RWPE2 (cell line): Measurements from ENCODE around the gene PTGDS.
A peak's percentile ranks its signal among the peaks of the same experiment; 100 is the strongest.

Experiments used
- ATAC-seq: fragments of 200-7000 bp; cut with Tn5 transposase; 3 replicates; pipeline ENCODE4 v1.9.1; 2021; ENCODE audit warnings: low read depth
- DNase-seq: peaks from one replicate; pipeline ENCODE4 v3.0.0-alpha.2; 2020; ENCODE audit warnings: low spot score
- H3K27ac ChIP-seq: fragments of 450-650 bp; 2 replicates; pipeline ENCODE4 v1.5.1; 2017; ENCODE audit warnings: mild to moderate bottlenecking; ENCODE audit not compliant: poor library complexity, severe bottlenecking
- H3K27me3 ChIP-seq: fragments of 250-450 bp; sonication (Bioruptor Pico); 2 replicates; pipeline ENCODE4 v1.5.1; 2021; ENCODE audit warnings: mild to moderate bottlenecking, moderate library complexity; ENCODE audit not compliant: insufficient read depth, poor library complexity, severe bottlenecking
- H3K36me3 ChIP-seq: fragments of 250-450 bp; sonication (Bioruptor Pico); 2 replicates; pipeline ENCODE4 v1.5.1; 2020; ENCODE audit warnings: low read depth, mild to moderate bottlenecking, moderate library complexity
- H3K4me1 ChIP-seq: fragments of 250-450 bp; sonication (Bioruptor Pico); 2 replicates; pipeline ENCODE4 v1.5.1; 2021; ENCODE audit warnings: mild to moderate bottlenecking, moderate library complexity; ENCODE audit not compliant: insufficient read depth, poor library complexity, severe bottlenecking
- H3K4me3 ChIP-seq: fragments of 250-450 bp; sonication (Bioruptor Pico); 2 replicates; pipeline ENCODE4 v1.5.1; 2021; ENCODE audit warnings: mild to moderate bottlenecking, moderate library complexity; ENCODE audit not compliant: severe bottlenecking
- H3K9me3 ChIP-seq: fragments of 250-450 bp; sonication (Bioruptor Pico); 2 replicates; pipeline ENCODE4 v1.5.1; 2021; ENCODE audit warnings: mild to moderate bottlenecking, moderate library complexity; ENCODE audit not compliant: severe bottlenecking
- TF ChIP-seq, protein P1 (sequence below): fragments of 450-650 bp; IDR thresholded peaks from one replicate; pipeline ENCODE4 v1.5.1; 2017; ENCODE audit warnings: mild to moderate bottlenecking, moderate library complexity; ENCODE audit not compliant: poor library complexity, severe bottlenecking

Gene PTGDS

DNA sequence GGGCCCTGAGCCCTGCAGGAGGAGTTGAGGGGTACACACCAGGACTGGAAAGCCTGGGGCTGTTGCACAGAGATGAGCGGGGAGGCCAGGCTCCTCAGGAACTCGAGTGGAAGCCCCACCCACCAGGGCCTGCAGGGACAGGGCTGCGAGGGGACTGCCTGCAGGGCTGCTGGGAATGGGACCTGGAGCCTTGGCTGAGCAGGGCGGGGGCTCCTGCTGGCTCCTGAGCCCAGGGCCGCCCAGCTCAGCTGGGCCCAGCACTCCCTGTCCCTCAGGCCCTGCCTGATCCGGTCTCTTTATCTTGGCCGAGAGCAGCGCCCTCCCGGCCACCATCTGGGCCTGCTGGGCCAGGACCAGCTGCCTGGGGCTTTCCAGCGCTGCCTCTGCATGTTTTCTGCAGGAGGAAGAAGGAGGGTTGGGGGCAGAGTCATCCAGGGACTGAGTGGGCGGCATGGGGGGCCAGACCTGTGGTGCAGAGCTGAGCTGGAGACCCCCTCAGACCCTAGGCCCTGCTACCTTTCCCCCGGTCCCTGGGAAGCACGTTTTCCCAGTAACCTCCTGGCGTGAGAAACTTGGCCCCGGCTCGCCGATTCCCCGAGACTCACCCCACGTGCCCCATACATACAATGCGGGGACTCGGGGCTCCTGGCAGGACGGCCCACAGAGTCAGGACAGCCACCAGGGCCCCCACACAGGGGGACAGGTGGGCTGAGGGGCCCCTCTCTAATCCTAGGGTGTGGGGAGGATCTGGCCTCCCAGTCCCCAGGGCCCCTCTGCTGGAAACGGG lies 15.8 kb upstream of the PTGDS start:
- DNase-seq, result no peak
- H3K4me3 ChIP-seq, result no peak overlapping the region
- H3K9me3 ChIP-seq, result no peaks in the 10 kb centered on the region
- ATAC-seq, result peak; percentile 17; the same call in 2 of the 3 replicates
- H3K27ac ChIP-seq, result no peak overlapping the region
- no peaks in the 10 kb centered on the region for H3K27me3 ChIP-seq
- H3K4me1 ChIP-seq, result no peaks in the 10 kb centered on the region
- H3K36me3 ChIP-seq, result no peaks in the 10 kb centered on the region
- TF ChIP-seq, protein P1, sequence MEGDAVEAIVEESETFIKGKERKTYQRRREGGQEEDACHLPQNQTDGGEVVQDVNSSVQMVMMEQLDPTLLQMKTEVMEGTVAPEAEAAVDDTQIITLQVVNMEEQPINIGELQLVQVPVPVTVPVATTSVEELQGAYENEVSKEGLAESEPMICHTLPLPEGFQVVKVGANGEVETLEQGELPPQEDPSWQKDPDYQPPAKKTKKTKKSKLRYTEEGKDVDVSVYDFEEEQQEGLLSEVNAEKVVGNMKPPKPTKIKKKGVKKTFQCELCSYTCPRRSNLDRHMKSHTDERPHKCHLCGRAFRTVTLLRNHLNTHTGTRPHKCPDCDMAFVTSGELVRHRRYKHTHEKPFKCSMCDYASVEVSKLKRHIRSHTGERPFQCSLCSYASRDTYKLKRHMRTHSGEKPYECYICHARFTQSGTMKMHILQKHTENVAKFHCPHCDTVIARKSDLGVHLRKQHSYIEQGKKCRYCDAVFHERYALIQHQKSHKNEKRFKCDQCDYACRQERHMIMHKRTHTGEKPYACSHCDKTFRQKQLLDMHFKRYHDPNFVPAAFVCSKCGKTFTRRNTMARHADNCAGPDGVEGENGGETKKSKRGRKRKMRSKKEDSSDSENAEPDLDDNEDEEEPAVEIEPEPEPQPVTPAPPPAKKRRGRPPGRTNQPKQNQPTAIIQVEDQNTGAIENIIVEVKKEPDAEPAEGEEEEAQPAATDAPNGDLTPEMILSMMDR, result no peak

DNA sequence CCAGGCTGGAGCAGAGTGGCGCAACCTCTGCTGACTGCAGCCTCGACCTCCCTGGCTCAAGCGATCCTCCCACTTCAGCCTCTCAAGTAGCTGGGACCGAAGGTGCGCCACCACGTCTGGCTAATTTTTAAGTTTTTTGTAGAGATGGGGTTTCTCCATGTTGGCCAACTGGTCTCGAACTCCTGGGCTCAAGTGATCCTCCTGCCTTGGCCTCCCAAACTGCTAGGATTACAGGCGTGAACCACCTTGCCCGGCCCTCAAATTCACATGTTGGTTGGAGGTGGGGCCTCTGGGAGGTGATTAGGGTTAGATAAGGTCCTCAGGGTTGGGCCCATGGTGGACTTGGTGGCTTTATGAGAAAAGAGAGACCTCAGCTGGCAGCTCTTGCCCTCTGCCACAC lies 15.1 kb upstream of the PTGDS start:
- no peaks in the 10 kb centered on the region for H3K27me3 ChIP-seq
- no peak for DNase-seq
- TF ChIP-seq, protein P1, result no peak
- no peak overlapping the region for H3K27ac ChIP-seq
- H3K4me1 ChIP-seq, result no peaks in the 10 kb centered on the region
- no peak for ATAC-seq
- H3K4me3 ChIP-seq, result no peak overlapping the region
- H3K9me3 ChIP-seq, result no peaks in the 10 kb centered on the region
- H3K36me3 ChIP-seq, result no peaks in the 10 kb centered on the region

DNA sequence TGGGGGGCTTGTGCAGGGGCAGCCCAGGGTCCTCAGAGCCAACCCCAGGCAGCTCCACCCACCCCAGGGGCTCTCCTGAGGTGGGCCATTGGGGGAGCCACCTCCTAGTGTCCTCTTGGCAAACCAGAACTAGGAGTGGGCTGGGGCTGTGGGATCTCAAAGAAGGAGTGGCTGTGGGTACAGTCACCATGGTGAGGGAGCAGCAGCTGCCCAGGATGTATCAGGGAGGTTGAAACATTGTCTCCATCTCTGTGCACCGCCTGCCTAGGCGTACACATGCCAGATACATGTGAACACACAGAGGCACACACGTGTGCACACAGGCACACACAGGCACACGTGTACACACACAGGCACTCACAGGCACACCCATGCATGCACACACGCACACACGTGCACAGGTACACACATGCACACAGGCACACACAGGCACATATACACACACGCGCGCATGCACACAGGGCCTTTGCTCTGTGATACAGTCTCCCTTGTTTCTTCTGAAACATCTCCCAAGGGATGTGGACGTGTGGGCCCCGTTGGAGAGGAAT lies 14.5 kb upstream of the PTGDS start:
- no peaks in the 10 kb centered on the region for H3K9me3 ChIP-seq
- TF ChIP-seq, protein P1, result no peak
- no peaks in the 10 kb centered on the region for H3K4me1 ChIP-seq
- DNase-seq, result no peak
- H3K36me3 ChIP-seq, result no peaks in the 10 kb centered on the region
- H3K27ac ChIP-seq, result no peak overlapping the region
- no peak overlapping the region for H3K4me3 ChIP-seq
- H3K27me3 ChIP-seq, result no peaks in the 10 kb centered on the region
- ATAC-seq, result no peak

DNA sequence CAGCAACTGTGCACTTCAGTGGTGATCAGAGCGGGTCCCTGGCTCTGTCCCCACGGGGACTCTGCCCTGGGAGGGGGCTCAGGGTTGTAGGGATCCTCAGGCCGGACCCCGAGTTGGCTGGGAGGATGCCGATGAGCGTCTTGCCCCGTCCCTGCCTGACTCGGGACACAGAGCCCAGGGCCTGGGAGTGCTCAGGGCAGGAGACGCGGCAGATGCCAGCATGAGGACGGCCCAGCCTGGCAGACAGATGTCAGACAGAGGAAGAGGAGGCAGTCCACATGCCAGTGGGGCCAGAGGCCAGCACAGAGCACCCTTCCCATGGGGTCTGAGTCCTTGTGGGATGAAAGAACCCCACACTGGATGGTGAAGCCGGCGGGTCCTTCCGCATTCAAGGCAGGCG lies 14.0 kb upstream of the PTGDS start:
- Histone ChIP-seq H3K4me3 (no peak overlapping the region), H3K27me3 (no peaks in the 10 kb centered on the region), H3K27ac (no peak overlapping the region), H3K9me3 (no peaks in the 10 kb centered on the region), H3K36me3 (no peaks in the 10 kb centered on the region), H3K4me1 (no peaks in the 10 kb centered on the region)
- ATAC-seq, result no peak
- TF ChIP-seq, protein P1, result no peak
- DNase-seq, result no peak

DNA sequence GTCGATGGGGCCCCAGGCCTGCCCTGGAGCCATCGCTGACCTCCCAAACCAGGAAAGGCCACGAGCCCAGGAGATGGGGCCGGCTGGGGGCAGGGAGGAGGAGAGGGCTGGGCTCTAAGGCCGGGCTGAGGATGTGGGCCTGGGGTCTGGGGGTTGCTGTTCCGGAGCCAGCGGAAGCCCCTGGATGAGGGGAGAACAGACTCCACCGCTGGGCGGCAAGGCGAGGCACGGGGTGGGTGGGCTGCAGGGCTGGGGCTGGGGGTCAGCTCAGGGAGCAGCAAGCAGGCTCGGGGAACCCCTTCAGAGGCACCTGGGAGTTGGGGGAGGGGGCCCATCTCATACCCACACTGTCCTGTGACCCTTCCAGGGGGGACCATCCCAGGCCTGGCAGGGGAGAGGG lies 13.6 kb upstream of the PTGDS start:
- Histone ChIP-seq H3K27ac (no peak overlapping the region), H3K36me3 (no peaks in the 10 kb centered on the region), H3K4me1 (no peaks in the 10 kb centered on the region), H3K4me3 (no peak overlapping the region), H3K9me3 (no peaks in the 10 kb centered on the region), H3K27me3 (no peaks in the 10 kb centered on the region)
- DNase-seq (no peak), ATAC-seq (no peak)
- TF ChIP-seq, protein P1, result no peak
